Measurements from ENCODE around the gene PPP3CA.

- no peak for TF ChIP-seq CTCF (IDR thresholded peaks at IDR 0.05)
- TF ChIP-seq POLR2A (IDR thresholded peaks at IDR 0.05), result no peak
Observed at GRCh38 chr4:101183221-101183620, 164.1 kb downstream of the PPP3CA start.
